ENCODE results near the gene THRB. TPM values are rescaled to one million over a fixed set of nuclear protein-coding genes. Genes with fewer than 3 reads are reported as not detected.
A peak's percentile ranks its signal among the peaks of the same experiment; 100 is the strongest.

THRB gene
- polyA plus RNA-seq, 1 of the 3 experiments (the other 2 are of a cell fraction), result 0.02 TPM

DNA sequence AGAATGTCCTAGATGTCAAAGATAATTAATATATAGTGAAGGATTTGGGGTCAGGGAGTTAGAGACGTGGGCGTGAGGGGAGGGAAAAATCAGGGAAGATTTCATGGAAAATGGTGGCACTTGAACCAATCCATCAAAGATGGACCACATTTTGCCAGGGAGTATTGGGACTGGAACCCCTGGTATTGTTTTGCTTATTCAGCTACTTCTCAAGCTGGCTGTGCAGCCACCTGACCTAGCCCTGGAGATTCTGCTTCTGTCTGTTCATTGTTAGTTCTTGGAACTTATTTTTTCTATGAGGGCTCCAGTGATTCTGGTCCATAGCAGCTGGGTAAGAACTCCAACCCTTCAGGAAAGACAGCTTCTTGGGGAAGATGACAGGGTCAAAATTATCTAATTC, 3.3 kb upstream of the THRB start:
- Histone ChIP-seq H3K9me2 (no peaks in the 10 kb centered on the region), H3F3A (replicated peaks; ENCODE audit: insufficient read depth) (no peaks in the 10 kb centered on the region), H3K79me2 (ENCODE audit: insufficient read depth) (no peaks in the 10 kb centered on the region), H3K4me1 (ENCODE audit: control insufficient read depth in 1 of 2, insufficient read depth in 2 of 2, low read depth in 1 of 2, low read length in 1 of 2) (peaks cover 0 to 11% of the 10 kb centered on the region in 2 experiments; a peak in 1 of 4 replicates), H3K4me3 (ENCODE audit: low read depth in 2 of 2, low read length in 1 of 2) (no peak overlapping the region), H3K9me3 (no peaks in the 10 kb centered on the region), H3K9ac (no peak overlapping the region), H3K27me3 (ENCODE audit: insufficient read depth) (peaks cover 16% of the 10 kb centered on the region; the same call in 1 of the 2 replicates), H3K36me3 (replicated peaks in 1 of 2; ENCODE audit: control insufficient read depth in 1 of 2, insufficient read depth in 2 of 2, low read length in 1 of 2) (no peaks in the 10 kb centered on the region), H3K27ac (ENCODE audit: low read depth in 2 of 2, low read length in 1 of 2) (no peak overlapping the region), H3K4me2 (no peak overlapping the region), H4K20me1 (ENCODE audit: insufficient read depth) (no peaks in the 10 kb centered on the region), H2AFZ (ENCODE audit: low read depth) (no peak overlapping the region)
- TF ChIP-seq, protein P1, sequence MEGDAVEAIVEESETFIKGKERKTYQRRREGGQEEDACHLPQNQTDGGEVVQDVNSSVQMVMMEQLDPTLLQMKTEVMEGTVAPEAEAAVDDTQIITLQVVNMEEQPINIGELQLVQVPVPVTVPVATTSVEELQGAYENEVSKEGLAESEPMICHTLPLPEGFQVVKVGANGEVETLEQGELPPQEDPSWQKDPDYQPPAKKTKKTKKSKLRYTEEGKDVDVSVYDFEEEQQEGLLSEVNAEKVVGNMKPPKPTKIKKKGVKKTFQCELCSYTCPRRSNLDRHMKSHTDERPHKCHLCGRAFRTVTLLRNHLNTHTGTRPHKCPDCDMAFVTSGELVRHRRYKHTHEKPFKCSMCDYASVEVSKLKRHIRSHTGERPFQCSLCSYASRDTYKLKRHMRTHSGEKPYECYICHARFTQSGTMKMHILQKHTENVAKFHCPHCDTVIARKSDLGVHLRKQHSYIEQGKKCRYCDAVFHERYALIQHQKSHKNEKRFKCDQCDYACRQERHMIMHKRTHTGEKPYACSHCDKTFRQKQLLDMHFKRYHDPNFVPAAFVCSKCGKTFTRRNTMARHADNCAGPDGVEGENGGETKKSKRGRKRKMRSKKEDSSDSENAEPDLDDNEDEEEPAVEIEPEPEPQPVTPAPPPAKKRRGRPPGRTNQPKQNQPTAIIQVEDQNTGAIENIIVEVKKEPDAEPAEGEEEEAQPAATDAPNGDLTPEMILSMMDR (IDR thresholded peaks at IDR 0.05), result no peak
- TF ChIP-seq RCOR1 (IDR thresholded peaks at IDR 0.05; ENCODE audit: low read length) (no peak), GABPA (IDR thresholded peaks at IDR 0.05; ENCODE audit: low read depth) (no peak)
- POLR2A ChIA-PET, result no interaction called here
- CTCF ChIA-PET, result interaction anchor here (2.3 kb wide), 1 partner anchor 30 kb away, joined by 10 read pairs; no protein-coding TSS in a partner anchor
- no peak for DNase-seq
- WGBS (ENCODE audit: low lambda C conversion rate), result 94% methylated on average over 2 of the region's 2 CpGs

DNA sequence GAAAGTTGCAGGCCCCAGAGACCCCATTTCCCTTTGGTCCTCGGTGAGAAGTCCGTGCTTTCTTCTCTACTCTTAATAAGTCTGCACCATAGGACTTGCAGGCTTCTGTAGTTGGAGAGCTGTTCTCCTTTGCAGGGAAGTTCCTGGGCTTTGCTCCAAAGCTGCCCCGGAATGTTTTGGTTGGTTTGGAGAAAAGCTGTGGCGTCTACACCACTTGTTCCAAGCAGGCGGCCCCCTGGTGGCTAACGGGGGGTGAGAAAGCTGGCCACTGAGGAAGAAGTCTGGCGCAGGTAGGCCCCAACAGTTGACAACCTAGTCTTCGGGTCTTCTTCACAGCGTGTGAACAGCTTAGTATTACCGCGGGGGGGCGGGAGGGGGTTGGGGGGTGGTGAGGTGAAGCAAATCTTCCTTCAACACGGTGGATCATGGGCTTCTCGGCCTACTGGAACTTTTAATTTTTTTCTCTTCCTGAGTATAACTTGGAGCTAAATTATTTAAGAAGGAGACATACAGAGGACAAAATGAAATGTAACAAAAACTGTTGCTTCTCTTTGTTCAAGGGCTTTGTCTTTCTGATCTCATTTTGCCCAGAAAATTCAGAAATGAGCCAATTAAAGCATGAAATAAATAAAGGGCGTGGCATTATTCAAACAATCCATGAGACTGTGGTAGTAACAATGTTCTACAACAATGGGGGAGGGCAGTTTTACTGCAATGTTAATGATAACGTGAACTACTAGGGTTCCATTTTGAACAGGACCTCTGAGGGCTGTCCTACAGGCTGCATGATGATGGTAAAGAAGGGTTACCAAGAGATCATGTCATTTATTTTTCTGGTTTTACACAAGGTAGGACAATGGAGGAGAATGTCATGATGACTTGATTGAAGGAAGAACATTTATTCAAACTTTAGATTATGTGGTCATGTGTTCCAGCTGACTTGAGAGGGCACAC, 2.2 kb upstream of the THRB start:
- 68% methylated on average over 16 of the region's 16 CpGs for WGBS (ENCODE audit: low lambda C conversion rate)
- Histone ChIP-seq H3K4me1 (ENCODE audit: control insufficient read depth in 1 of 2, insufficient read depth in 2 of 2, low read depth in 1 of 2, low read length in 1 of 2) (peaks cover 0 to 11% of the 10 kb centered on the region in 2 experiments; a peak in 1 of 4 replicates), H3K4me2 (no peak overlapping the region), H3K9me3 (no peaks in the 10 kb centered on the region), H3K36me3 (replicated peaks in 1 of 2; ENCODE audit: control insufficient read depth in 1 of 2, insufficient read depth in 2 of 2, low read length in 1 of 2) (no peaks in the 10 kb centered on the region), H3K9ac (no peak overlapping the region), H3K27me3 (ENCODE audit: insufficient read depth) (peaks cover 19% of the 10 kb centered on the region; the same call in 1 of the 2 replicates), H3K79me2 (ENCODE audit: insufficient read depth) (no peaks in the 10 kb centered on the region), H3K9me2 (no peaks in the 10 kb centered on the region), H2AFZ (ENCODE audit: low read depth) (no peak overlapping the region), H3K4me3 (ENCODE audit: low read depth in 2 of 2, low read length in 1 of 2) (no peak overlapping the region), H4K20me1 (ENCODE audit: insufficient read depth) (no peaks in the 10 kb centered on the region), H3F3A (replicated peaks; ENCODE audit: insufficient read depth) (no peaks in the 10 kb centered on the region), H3K27ac (ENCODE audit: low read depth in 2 of 2, low read length in 1 of 2) (no peak overlapping the region)
- TF ChIP-seq JUND (IDR thresholded peaks at IDR 0.05) (no peak), RAD21 (IDR thresholded peaks at IDR 0.05; ENCODE audit: low read length) (peak; percentile 30), TCF12 (IDR thresholded peaks at IDR 0.05) (no peak), TEAD4 (IDR thresholded peaks at IDR 0.05; ENCODE audit: borderline replicate concordance, insufficient read depth) (no peak), MEF2A (IDR thresholded peaks at IDR 0.05; ENCODE audit: borderline replicate concordance, low read depth) (no peak)
- TF ChIP-seq, protein P2, sequence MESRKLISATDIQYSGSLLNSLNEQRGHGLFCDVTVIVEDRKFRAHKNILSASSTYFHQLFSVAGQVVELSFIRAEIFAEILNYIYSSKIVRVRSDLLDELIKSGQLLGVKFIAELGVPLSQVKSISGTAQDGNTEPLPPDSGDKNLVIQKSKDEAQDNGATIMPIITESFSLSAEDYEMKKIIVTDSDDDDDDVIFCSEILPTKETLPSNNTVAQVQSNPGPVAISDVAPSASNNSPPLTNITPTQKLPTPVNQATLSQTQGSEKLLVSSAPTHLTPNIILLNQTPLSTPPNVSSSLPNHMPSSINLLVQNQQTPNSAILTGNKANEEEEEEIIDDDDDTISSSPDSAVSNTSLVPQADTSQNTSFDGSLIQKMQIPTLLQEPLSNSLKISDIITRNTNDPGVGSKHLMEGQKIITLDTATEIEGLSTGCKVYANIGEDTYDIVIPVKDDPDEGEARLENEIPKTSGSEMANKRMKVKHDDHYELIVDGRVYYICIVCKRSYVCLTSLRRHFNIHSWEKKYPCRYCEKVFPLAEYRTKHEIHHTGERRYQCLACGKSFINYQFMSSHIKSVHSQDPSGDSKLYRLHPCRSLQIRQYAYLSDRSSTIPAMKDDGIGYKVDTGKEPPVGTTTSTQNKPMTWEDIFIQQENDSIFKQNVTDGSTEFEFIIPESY (IDR thresholded peaks at IDR 0.05; ENCODE audit: borderline replicate concordance, low read depth), result no peak
- TF ChIP-seq, protein P1 (IDR thresholded peaks at IDR 0.05), result peak; percentile 49
- CTCF ChIA-PET, result interaction anchor here (0.6 to 2.3 kb wide), 16 partner anchors 8 to 311 kb away, joined by 3 to 10 read pairs (median 5); no protein-coding TSS in a partner anchor
- POLR2A ChIA-PET, result no interaction called here
- peak; percentile 63 for DNase-seq
